IMR-90 (cell line): ENCODE data around the gene HPSE2. TPM values are rescaled to one million over a fixed set of nuclear protein-coding genes. Genes with fewer than 3 reads are reported as not detected.

ENCODE experiments used
- ATAC-seq: fragments of 200-7000 bp; cut with Tn5 transposase; 2 replicates; pipeline ENCODE4 v1.9.1; 2020; ENCODE audit warnings: low read depth, mild to moderate bottlenecking, moderate library complexity
- BruUV-seq: library from RNA; stranded (reverse); fragments of 400-500 nt; replicated peaks from 2 replicates; lab custom pipeline; 2021; lab: Mats Ljungman, UMichigan
- CTCF ChIA-PET: fragments of 300-600 bp; formaldehyde crosslinking; extraction: SDS; loops from one replicate; lab custom pipeline; 2021; ENCODE audit warnings: antibody characterized with exemption; lab: Yijun Ruan, JAX
- POLR2A ChIA-PET: fragments of 300-600 bp; sonication (Branson Sonifier 250); formaldehyde crosslinking; loops from one replicate; lab custom pipeline; 2022; ENCODE audit warnings: antibody characterized with exemption; ENCODE audit not compliant: unreplicated experiment; lab: Charles Lee
- DNase-seq: peaks from one replicate; pipeline ENCODE4 v3.0.0; 2013
- H2AFZ ChIP-seq: replicated peaks from 2 replicates; pipeline ENCODE3; 2013; ENCODE audit warnings: low read length, mild to moderate bottlenecking; ENCODE audit not compliant: poor library complexity
- H2AK5ac ChIP-seq: 2 replicates; pipeline ENCODE4 v1.6.1; 2013; ENCODE audit warnings: low read depth, low read length, inconsistent platforms
- H2AK9ac ChIP-seq: replicated peaks from 2 replicates; pipeline ENCODE3; 2013; ENCODE audit warnings: mild to moderate bottlenecking, low read depth, low read length, moderate library complexity; ENCODE audit not compliant: poor library complexity
- H2BK120ac ChIP-seq: 2 replicates; pipeline ENCODE4 v1.6.1; 2013; ENCODE audit warnings: low read depth, low read length, inconsistent platforms
- H2BK15ac ChIP-seq: 3 replicates; pipeline ENCODE4 v1.6.1; 2013; ENCODE audit warnings: low read depth, low read length, inconsistent platforms
- H2BK20ac ChIP-seq: 2 replicates; pipeline ENCODE4 v1.6.1; 2013; ENCODE audit warnings: low read depth, mild to moderate bottlenecking, inconsistent platforms, low read length, moderate library complexity
- H2BK5ac ChIP-seq: 2 replicates; pipeline ENCODE4 v1.6.1; 2013; ENCODE audit warnings: mild to moderate bottlenecking, low read depth, low read length, inconsistent platforms; ENCODE audit not compliant: poor library complexity, severe bottlenecking
- H3K14ac ChIP-seq: replicated peaks from 2 replicates; pipeline ENCODE4 v1.6.1; 2013; ENCODE audit warnings: low read depth, low read length, inconsistent platforms
- H3K18ac ChIP-seq: 2 replicates; pipeline ENCODE4 v1.6.1; 2013; ENCODE audit warnings: low read depth, low read length, control low read depth
- H3K23ac ChIP-seq: 2 replicates; pipeline ENCODE4 v1.6.1; 2013; ENCODE audit warnings: low read depth, low read length, inconsistent platforms
- H3K27ac ChIP-seq: 2 replicates; pipeline ENCODE4 v1.5.1; 2013; ENCODE audit warnings: mild to moderate bottlenecking, control low read depth, low read length; ENCODE audit not compliant: insufficient read depth
- H3K27me3 ChIP-seq: 2 replicates; pipeline ENCODE4 v1.6.1; 2013; ENCODE audit warnings: low read length; ENCODE audit not compliant: control insufficient read depth, insufficient read depth
- H3K36me3 ChIP-seq: 2 replicates; pipeline ENCODE4 v1.6.1; 2013; ENCODE audit warnings: low read length, mixed read lengths; ENCODE audit not compliant: control insufficient read depth, insufficient read depth
- H3K4ac ChIP-seq: 2 replicates; pipeline ENCODE4 v1.6.1; 2013; ENCODE audit warnings: low read depth, low read length, inconsistent platforms
- H3K4me1 ChIP-seq: 2 replicates; pipeline ENCODE4 v1.6.1; 2013; ENCODE audit warnings: low read length, mixed read lengths; ENCODE audit not compliant: control insufficient read depth, insufficient read depth
- H3K4me2 ChIP-seq: 2 replicates; pipeline ENCODE4 v1.6.1; 2013; ENCODE audit warnings: low read depth, mild to moderate bottlenecking, control low read depth, low read length, moderate library complexity
- H3K4me3 ChIP-seq: 2 replicates; pipeline ENCODE4 v1.5.1; 2013; ENCODE audit warnings: low read depth, mild to moderate bottlenecking, control low read depth, low read length, moderate library complexity; ENCODE audit not compliant: insufficient read depth
- H3K56ac ChIP-seq: 2 replicates; pipeline ENCODE4 v1.6.1; 2013; ENCODE audit warnings: low read length, inconsistent platforms; ENCODE audit not compliant: insufficient read depth; ENCODE audit errors: extremely low read depth
- H3K79me1 ChIP-seq, 2 experiments: 2 replicates each; pipeline ENCODE4 v1.6.1; 2013; ENCODE audit warnings: low read length in 2 of 2, inconsistent platforms in 1 of 2, low read depth in 1 of 2
- H3K9ac ChIP-seq: 2 replicates; pipeline ENCODE4 v1.6.1; 2013; ENCODE audit warnings: low read depth, low read length, control low read depth
- H3K9me1 ChIP-seq: 2 replicates; pipeline ENCODE4 v1.6.1; 2013; ENCODE audit warnings: low read length, inconsistent platforms; ENCODE audit not compliant: insufficient read depth
- H3K9me3 ChIP-seq: 2 replicates; pipeline ENCODE4 v1.6.1; 2013; ENCODE audit warnings: low read length; ENCODE audit not compliant: control insufficient read depth, insufficient read depth
- H4K20me1 ChIP-seq: 2 replicates; pipeline ENCODE4 v1.6.1; 2013; ENCODE audit warnings: low read length, inconsistent platforms; ENCODE audit not compliant: insufficient read depth
- H4K5ac ChIP-seq: 2 replicates; pipeline ENCODE4 v1.6.1; 2013; ENCODE audit warnings: mild to moderate bottlenecking, low read depth, low read length, control low read depth
- H4K8ac ChIP-seq, 2 experiments: 2 replicates each; pipeline ENCODE4 v1.6.1; 2013; ENCODE audit warnings: low read depth in 2 of 2, low read length in 2 of 2, control low read depth in 1 of 2, inconsistent platforms in 1 of 2
- H4K91ac ChIP-seq: 2 replicates; pipeline ENCODE4 v1.6.1; 2013; ENCODE audit warnings: low read depth, low read length, inconsistent platforms; ENCODE audit not compliant: insufficient read depth
- CHD1 ChIP-seq: IDR thresholded peaks from 2 replicates; pipeline ENCODE4 v1.6.1; 2012; ENCODE audit warnings: low read depth, low read length, improper control_type of control experiment
- FOS ChIP-seq: fragments of 150-350 bp; IDR thresholded peaks from 2 replicates; pipeline ENCODE4 v1.6.1; 2016; ENCODE audit warnings: low read depth, low read length
- MAZ ChIP-seq: IDR thresholded peaks from 2 replicates; pipeline ENCODE4 v1.6.1; 2012; ENCODE audit warnings: low read depth, mild to moderate bottlenecking, low read length, improper control_type of control experiment, moderate library complexity, borderline replicate concordance
- NFE2L2 ChIP-seq: fragments of 150-350 bp; IDR thresholded peaks from 2 replicates; pipeline ENCODE4 v1.6.1; 2016; ENCODE audit warnings: low read depth, mild to moderate bottlenecking, low read length
- POLR2A ChIP-seq: IDR thresholded peaks from 2 replicates; pipeline ENCODE4 v1.6.1; 2012; ENCODE audit warnings: mild to moderate bottlenecking, low read depth, low read length
- RAD21 ChIP-seq: IDR thresholded peaks from 2 replicates; pipeline ENCODE4 v1.6.1; 2012; ENCODE audit warnings: low read length, improper control_type of control experiment
- RFX5 ChIP-seq: IDR thresholded peaks from 2 replicates; pipeline ENCODE4 v1.8.0; 2012; ENCODE audit warnings: low read depth, mild to moderate bottlenecking, low read length, moderate library complexity
- WGBS, 2 experiments: methylation state at CpG; one replicate each; pipeline versions ENCODE4 v1.1.5 to v1.1.7; 2013; ENCODE audit warnings: missing lambda C conversion rate in 2 of 2; ENCODE audit not compliant: insufficient read length in 1 of 2; ENCODE audit errors: extremely low coverage in 2 of 2; 5-methylcytosine and 5-hydroxymethylcytosine counted together
- dilution Hi-C: fragments of 300-500 bp; cut with HindIII; formaldehyde crosslinking; loops from one replicate; pipeline ENCODE4 v1.14.3; 2018; ENCODE audit warnings: low sequenced_read_pairs; ENCODE audit not compliant: unreplicated experiment
- in situ Hi-C: fragments of 300-500 bp; cut with MboI; formaldehyde crosslinking; loops from 3 replicates; pipeline ENCODE4 v1.14.3; 2019; ENCODE audit warnings: low sequenced_read_pairs, inconsistent platforms, mixed read lengths
- intact Hi-C: fragments of 100-400 bp; cut with micrococcal nuclease; formaldehyde crosslinking; loops from 2 replicates; pipeline ENCODE4 v1.10.0; 2022
- polyA plus RNA-seq, 3 experiments: library from polyadenylated mRNA; depleted of rRNA; stranded (reverse); fragments of >200 nt; gene quantifications; 2 replicates each; pipeline ENCODE4 v1.2.3, GENCODE V29; 2012; ENCODE audit warnings: low replicate concordance in 1 of 3
- total RNA-seq: library from RNA; depleted of rRNA; stranded (reverse); fragments of >200 nt; gene quantifications from 2 replicates; pipeline ENCODE4 v1.2.3, GENCODE V29; 2012

The HPSE2 gene
- total and polyA plus RNA-seq, 2 of the 4 experiments (the other 2 are of a cell fraction): not detected

DNA sequence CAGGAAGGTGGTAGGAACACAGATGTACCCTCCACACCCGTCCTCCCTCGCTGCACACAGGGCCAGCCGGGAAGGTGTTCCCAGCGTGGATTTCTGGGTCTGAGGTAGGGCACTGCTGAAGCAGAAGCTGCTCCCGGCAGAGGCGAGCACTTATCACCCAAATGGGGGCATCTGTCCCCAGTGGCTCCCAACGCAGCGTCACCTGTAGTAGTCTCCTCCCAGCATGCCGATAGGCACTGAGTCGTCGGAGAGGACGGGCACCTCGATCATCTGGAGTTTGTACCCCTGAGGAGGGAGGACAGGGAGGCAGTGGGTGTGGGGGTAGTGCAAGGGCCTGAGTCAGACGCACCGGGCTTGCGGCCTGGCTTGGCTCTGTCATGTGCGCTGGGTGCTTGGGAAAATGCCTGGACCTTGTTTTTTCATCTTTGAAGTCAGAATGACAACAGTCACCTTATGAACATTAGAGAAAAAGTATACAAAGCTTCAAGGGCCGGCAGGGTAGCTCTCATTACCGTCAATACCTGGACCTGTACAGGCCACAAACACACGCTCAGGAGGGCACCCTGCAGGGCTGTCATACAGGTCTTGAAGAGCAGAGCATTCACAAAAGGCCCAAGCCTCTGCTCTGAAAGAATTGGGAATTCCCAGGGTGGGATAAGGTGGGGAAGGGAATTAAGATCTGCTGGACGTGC lies 817.5 kb downstream of the HPSE2 start:
- Histone ChIP-seq H3K4ac (no peak overlapping the region), H4K20me1 (no peaks in the 10 kb centered on the region), H3K36me3 (peaks cover 36% of the 10 kb centered on the region), H3K56ac (no peak overlapping the region), H3K4me2 (no peak overlapping the region), H3K9me3 (no peaks in the 10 kb centered on the region), H3K4me1 (peaks cover 10% of the 10 kb centered on the region), H3K79me1 (peaks cover 10 to 12% of the 10 kb centered on the region in 2 experiments; a peak in 3 of 4 replicates), H4K5ac (no peak overlapping the region), H3K23ac (no peak overlapping the region), H3K9me1 (peaks cover 10% of the 10 kb centered on the region), H3K4me3 (no peak overlapping the region), H3K14ac (no peak overlapping the region), H2AFZ (no peak overlapping the region), H3K27ac (no peak overlapping the region), H4K8ac (no peak overlapping the region), H3K27me3 (no peaks in the 10 kb centered on the region), H2BK120ac (no peak overlapping the region), H2BK15ac (no peak overlapping the region), H2BK5ac (no peak overlapping the region), H2AK5ac (no peak overlapping the region), H2BK20ac (no peak overlapping the region), H4K91ac (no peak overlapping the region), H3K18ac (no peak overlapping the region), H3K9ac (no peak overlapping the region), H2AK9ac (no peak overlapping the region)
- 88% methylated on average over 8 of the region's 21 CpGs; no CpG with 5 or more reads in 1 of the 2 experiments for WGBS, 2 experiments
- BruUV-seq: no TSS peak
- TF ChIP-seq CHD1 (no peak), POLR2A (no peak), MAZ (no peak), RFX5 (no peak), FOS (no peak), RAD21 (no peak), NFE2L2 (no peak)
- in situ Hi-C loops (no loop called here), intact Hi-C loops (loop anchor here (10.0 kb wide), 1 partner anchor 243 kb away; no protein-coding TSS in a partner anchor), dilution Hi-C loops (no loop called here)
- ChIA-PET POLR2A (no interaction called here), CTCF (no interaction called here)
- ATAC-seq (no peak), DNase-seq (no peak)
